Transverse colon (tissue), 4 donors: ENCODE results near the gene HEBP1.

Experiments used
- CTCF ChIP-seq, 5 experiments: fragments of 200-600 bp in 3 of 5; fragments of 450-650 bp in 2 of 5; sonication (generic) in 3 of 5; IDR thresholded peaks; 1 replicate in 2 of 5; 2 replicates in 3 of 5; pipeline ENCODE4 v1.5.1; 2016 to 2017; ENCODE audit warnings: antibody characterized with exemption in 5 of 5, inconsistent platforms in 3 of 5, mild to moderate bottlenecking in 2 of 5, moderate library complexity in 1 of 5
- EP300 ChIP-seq: sonication (generic); formaldehyde crosslinking; IDR thresholded peaks from one replicate; pipeline ENCODE4 v1.6.1; 2017; ENCODE audit warnings: antibody characterized with exemption, low read depth
- POLR2A ChIP-seq: fragments of 450-650 bp; IDR thresholded peaks from one replicate; pipeline ENCODE4 v1.6.1; 2016; ENCODE audit warnings: antibody characterized with exemption, mild to moderate bottlenecking, moderate library complexity
- POLR2AphosphoS5 ChIP-seq, 3 donors: sonication (generic); formaldehyde crosslinking; IDR thresholded peaks; one replicate each; pipeline ENCODE4 v1.6.1; 2016; ENCODE audit warnings: antibody characterized with exemption in 3 of 3

GRCh38 chr12:12974211-12974610, 25.9 kb downstream of the HEBP1 start:
- no peak for TF ChIP-seq CTCF (IDR thresholded peaks at IDR 0.05)
- no peak for TF ChIP-seq EP300
- no peak for TF ChIP-seq POLR2A
- TF ChIP-seq POLR2AphosphoS5 (IDR thresholded peaks at IDR 0.05) = no peak
